Measurements from ENCODE around the gene MCTP2. TPM values are rescaled to one million over a fixed set of nuclear protein-coding genes. Genes with fewer than 3 reads are reported as not detected.

Gene MCTP2
- total and polyA plus RNA-seq, 9 of the 15 experiments (the other 6 are each of a cell fraction or from before 2014, with no cell fraction given) = 0.07 TPM; not detected in 8

- FAIRE-seq (no peak), DNase-seq (ENCODE audit: extremely low read depth in 1 of 4, low spot score in 3 of 4) (no peak), ATAC-seq (no peak)
- no peaks in the 10 kb centered on the region for H3K79me2 ChIP-seq (ENCODE audit: control insufficient read depth, insufficient read depth, low read length)
- H3K4me1 ChIP-seq (replicated peaks in 1 of 2; ENCODE audit: control insufficient read depth in 2 of 2, insufficient read depth in 2 of 2, low read length in 2 of 2) = no peaks in the 10 kb centered on the region
- H3K27ac ChIP-seq (ENCODE audit: extremely low read depth, low read depth, low read length) = no peak overlapping the region
- no peaks in the 10 kb centered on the region for H3K9me3 ChIP-seq (replicated peaks; ENCODE audit: control insufficient read depth, insufficient read depth, low read depth, low read length)
- WGBS (ENCODE audit: insufficient coverage, low coverage, missing lambda C conversion rate) = 6% methylated on average over 3 of the region's 3 CpGs
- POLR2A ChIA-PET = no interaction called here
- H4K20me1 ChIP-seq (replicated peaks; ENCODE audit: control insufficient read depth, insufficient read depth, low read length) = no peaks in the 10 kb centered on the region
- no peaks in the 10 kb centered on the region for H3K9me1 ChIP-seq (ENCODE audit: control insufficient read depth, insufficient read depth, low read length)
- H3K4me2 ChIP-seq (ENCODE audit: insufficient read depth, low read length) = no peak overlapping the region
- H3K27me3 ChIP-seq (ENCODE audit: control insufficient read depth in 2 of 2, insufficient read depth in 2 of 2, low read length in 2 of 2) = no peaks in the 10 kb centered on the region
- no peaks in the 10 kb centered on the region for H3K36me3 ChIP-seq (ENCODE audit: control insufficient read depth, insufficient read depth, low read length)
- no peak overlapping the region for H2AFZ ChIP-seq (ENCODE audit: low read depth, low read length)
- intact Hi-C loops (cut with micrococcal nuclease) = no loop called here
- H3K9ac ChIP-seq (ENCODE audit: insufficient read depth in 1 of 2, low read depth in 2 of 2, low read length in 2 of 2) = no peak overlapping the region
- CTCF ChIA-PET (ENCODE audit: low intra/inter-chr PET ratio) = no interaction called here
- in situ Hi-C loops (cut with MboI) = no loop called here
- no TSS peak for BruUV-seq (replicated peaks)
- no peak overlapping the region for H3K4me3 ChIP-seq
- TF ChIP-seq PRPF4 (IDR thresholded peaks at IDR 0.05; ENCODE audit: insufficient read depth, low read depth, low read length, poor library complexity, severe bottlenecking) (no peak), GATA2 (CRISPR knock-in tag; IDR thresholded peaks at IDR 0.05) (no peak), ZNF740 (CRISPR knock-in tag; IDR thresholded peaks at IDR 0.05) (no peak), ZNF740 (tag; IDR thresholded peaks at IDR 0.05) (no peak)
Measured at GRCh38 chr15:94193906-94194305, 37.5 kb upstream of the MCTP2 start.

- no peak for ATAC-seq
- H3K9me1 ChIP-seq (ENCODE audit: control insufficient read depth, insufficient read depth, low read length) = no peaks in the 10 kb centered on the region
- ChIA-PET POLR2A (no interaction called here), CTCF (ENCODE audit: low intra/inter-chr PET ratio) (no interaction called here)
- H3K4me3 ChIP-seq = no peak overlapping the region
- no peaks in the 10 kb centered on the region for H4K20me1 ChIP-seq (replicated peaks; ENCODE audit: control insufficient read depth, insufficient read depth, low read length)
- FAIRE-seq = no peak
- BruUV-seq (replicated peaks) = no TSS peak
- H3K79me2 ChIP-seq (ENCODE audit: control insufficient read depth, insufficient read depth, low read length) = no peaks in the 10 kb centered on the region
- H3K9ac ChIP-seq (ENCODE audit: insufficient read depth in 1 of 2, low read depth in 2 of 2, low read length in 2 of 2) = no peak overlapping the region
- H3K4me2 ChIP-seq (ENCODE audit: insufficient read depth, low read length) = no peak overlapping the region
- no peaks in the 10 kb centered on the region for H3K27me3 ChIP-seq (ENCODE audit: control insufficient read depth in 2 of 2, insufficient read depth in 2 of 2, low read length in 2 of 2)
- no peak overlapping the region for H2AFZ ChIP-seq (ENCODE audit: low read depth, low read length)
- no peak for DNase-seq (ENCODE audit: extremely low read depth in 1 of 4, low spot score in 3 of 4)
- in situ Hi-C loops (cut with MboI) = no loop called here
- H3K4me1 ChIP-seq (replicated peaks in 1 of 2; ENCODE audit: control insufficient read depth in 2 of 2, insufficient read depth in 2 of 2, low read length in 2 of 2) = no peaks in the 10 kb centered on the region
- H3K9me3 ChIP-seq (replicated peaks; ENCODE audit: control insufficient read depth, insufficient read depth, low read depth, low read length) = no peaks in the 10 kb centered on the region
- no peak overlapping the region for H3K27ac ChIP-seq (ENCODE audit: extremely low read depth, low read depth, low read length)
- WGBS (ENCODE audit: insufficient coverage, low coverage, missing lambda C conversion rate) = 0% methylated on average over 4 of the region's 4 CpGs
- no peaks in the 10 kb centered on the region for H3K36me3 ChIP-seq (ENCODE audit: control insufficient read depth, insufficient read depth, low read length)
- intact Hi-C loops (cut with micrococcal nuclease) = no loop called here
- TF ChIP-seq MTF1 (CRISPR knock-in tag; IDR thresholded peaks at IDR 0.05; ENCODE audit: borderline replicate concordance) = no peak
- TF ChIP-seq KDM1A (IDR thresholded peaks at IDR 0.05) = no peak
- no peak for TF ChIP-seq TRIM24 (IDR thresholded peaks at IDR 0.05)
- no peak for TF ChIP-seq GTF2E2 (tag; IDR thresholded peaks at IDR 0.05)
- TF ChIP-seq THAP12 (CRISPR knock-in tag; IDR thresholded peaks at IDR 0.05) = no peak
- no peak for TF ChIP-seq MBD2 (IDR thresholded peaks at IDR 0.05; ENCODE audit: borderline replicate concordance, low read depth)
- no peak for TF ChIP-seq ZSCAN32 (CRISPR knock-in tag; IDR thresholded peaks at IDR 0.05)
- TF ChIP-seq SMAD1 (IDR thresholded peaks at IDR 0.05; ENCODE audit: low read depth, low read length, partially characterized antibody) = no peak
- no peak for TF ChIP-seq EP300 (IDR thresholded peaks at IDR 0.05; ENCODE audit: low read length)
- TF ChIP-seq ZNF696 (CRISPR knock-in tag; conservative IDR thresholded peaks at IDR 0.05) = no peak
- TF ChIP-seq SNIP1 (IDR thresholded peaks at IDR 0.05; ENCODE audit: low read depth) = no peak
- no peak for TF ChIP-seq ZNF707 (CRISPR knock-in tag; conservative IDR thresholded peaks at IDR 0.05)
Measured at GRCh38 chr15:94196531-94196930, 34.8 kb upstream of the MCTP2 start.

Data from K562 (cell line).